Stimulated activated CD8-positive, alpha-beta memory T cell treated with anti-CD3 and anti-CD28 coated beads, Interleukin-2, amount 100 ng/mL, for 48 hours (primary cell): Measurements from ENCODE around the gene MTF1.

Experiments
- DNase-seq, 2 donors: peaks; one replicate each; pipeline ENCODE4 v3.0.0-alpha.2; 2020; ENCODE audit warnings: low read depth in 2 of 2

The MTF1 gene

DNA sequence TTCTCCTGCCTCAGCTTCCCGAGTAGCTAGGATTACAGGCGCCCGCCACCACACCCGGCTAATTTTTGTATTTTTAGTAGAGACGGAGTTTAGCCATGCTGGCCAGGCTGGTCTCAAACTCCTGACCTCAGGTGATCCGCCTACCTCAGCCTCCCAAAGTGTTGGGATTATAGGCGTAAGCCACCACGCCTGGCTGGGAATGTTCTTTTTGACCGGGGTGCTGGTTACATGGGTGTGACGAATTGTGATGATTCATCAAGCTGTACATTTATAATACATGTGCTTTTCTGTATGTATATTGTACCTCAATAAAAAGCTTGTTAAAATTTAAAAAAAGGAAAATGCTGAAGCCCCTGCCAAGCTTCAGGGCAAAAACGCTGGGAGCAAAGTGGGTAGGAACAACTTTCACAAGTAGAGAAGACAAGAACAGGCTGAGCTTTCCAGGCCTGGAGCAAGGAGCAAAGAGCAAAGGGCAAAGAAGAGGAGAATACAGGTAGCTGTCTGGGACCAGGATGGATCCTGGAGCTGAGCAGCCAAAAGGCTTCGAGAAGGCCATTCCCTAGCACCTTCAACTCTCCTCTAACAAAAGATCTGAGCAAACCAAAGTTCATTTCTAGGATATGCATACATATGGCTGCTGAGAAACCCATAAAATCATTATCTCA lies 30.9 kb downstream of the MTF1 start:
- no peak for DNase-seq

- DNase-seq, result no peak
Observed at GRCh38 chr1:37825506-37825905, 33.9 kb downstream of the MTF1 start.

DNA sequence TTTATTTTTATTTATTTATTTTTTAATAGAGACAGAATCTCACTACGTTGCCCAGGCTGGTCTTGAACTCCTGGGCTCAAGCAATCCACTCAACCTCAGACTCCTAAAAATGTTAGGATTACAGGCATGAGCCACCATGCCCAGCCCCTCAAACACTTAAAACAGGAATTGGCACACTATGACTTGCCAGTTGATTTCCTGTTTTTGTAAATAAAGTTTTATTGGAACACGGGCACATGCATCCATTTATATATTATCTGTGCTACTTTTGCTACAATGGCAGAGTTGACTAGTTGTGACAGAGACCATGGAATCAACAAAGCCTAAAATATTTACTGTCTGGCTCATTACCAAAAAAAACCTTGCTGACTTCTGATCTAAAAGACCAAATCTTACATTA lies 35.4 kb downstream of the MTF1 start:
- no peak for DNase-seq

GRCh38 chr1:37822906-37823815 lies 36.2 kb downstream of the MTF1 start:
- no peak for DNase-seq

DNA sequence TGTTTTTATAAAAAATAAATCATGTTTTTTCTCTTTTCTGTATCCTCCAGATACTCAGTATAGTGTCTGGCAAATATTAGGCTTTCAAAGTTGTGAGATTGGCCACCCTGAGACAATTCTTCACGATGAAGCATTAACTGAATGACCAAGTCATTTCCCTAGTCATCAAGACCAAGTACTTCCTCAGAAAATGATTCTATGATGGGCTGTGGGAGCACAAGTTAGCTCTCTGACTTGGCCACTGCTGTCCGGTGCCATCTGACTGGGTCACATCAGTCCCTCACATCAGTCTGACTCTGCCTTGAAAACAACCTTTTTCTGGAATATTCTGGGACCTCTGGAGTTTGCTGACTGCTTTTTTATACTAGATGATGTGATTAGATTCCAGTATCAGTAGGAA lies 37.9 kb downstream of the MTF1 start:
- no peak for DNase-seq

DNA sequence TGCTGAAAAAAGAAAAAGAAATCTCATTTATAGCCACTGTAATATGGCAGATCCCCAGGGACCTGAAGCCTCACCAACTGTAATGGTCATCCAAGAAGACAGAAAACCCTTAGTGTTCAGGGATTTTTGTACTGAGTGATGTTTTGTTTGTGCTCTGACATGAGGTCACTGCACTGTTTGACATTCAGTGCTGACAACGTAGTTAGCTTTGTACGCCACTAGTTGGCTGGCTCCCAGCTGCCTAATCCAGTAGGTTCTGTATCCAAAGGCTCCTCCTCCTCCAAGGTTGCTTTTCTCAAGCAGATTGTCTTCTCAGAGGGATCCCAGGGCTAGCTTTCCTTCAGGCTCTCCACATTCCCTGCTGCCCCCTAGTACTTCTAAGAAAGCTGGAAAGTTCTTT lies 41.9 kb downstream of the MTF1 start:
- no peak for DNase-seq

DNA sequence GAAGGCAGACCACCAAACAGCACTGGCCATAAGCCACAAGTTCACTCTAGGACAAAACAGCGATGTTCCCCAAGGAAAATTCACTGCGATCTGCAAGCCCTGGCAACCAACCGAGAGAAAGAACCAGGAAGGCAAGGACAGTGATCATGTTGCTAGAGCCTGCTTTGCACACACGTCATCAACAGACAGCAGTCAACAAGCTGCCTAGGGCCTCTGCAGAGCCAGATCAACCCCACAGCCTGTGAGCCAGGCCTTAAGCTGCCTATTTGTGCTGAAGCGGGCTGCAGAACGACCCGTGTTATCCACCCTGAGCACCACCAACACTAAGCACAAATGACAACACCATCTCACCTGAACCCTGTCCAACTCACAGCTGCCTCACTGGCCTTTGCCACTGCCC lies 45.1 kb downstream of the MTF1 start:
- DNase-seq, result no peak

- no peak for DNase-seq
Observed at GRCh38 chr1:37813529-37814145, 45.8 kb downstream of the MTF1 start.

GRCh38 chr1:37811027-37811655 lies 48.3 kb downstream of the MTF1 start:
- DNase-seq, result peak in 1 of 2 donors; percentile 48

- no peak for DNase-seq
Observed at GRCh38 chr1:37809942-37810341, 49.5 kb downstream of the MTF1 start.

- DNase-seq, result peak; percentile 26 to 30
Observed at GRCh38 chr1:37808369-37809319, 50.7 kb downstream of the MTF1 start.

DNA sequence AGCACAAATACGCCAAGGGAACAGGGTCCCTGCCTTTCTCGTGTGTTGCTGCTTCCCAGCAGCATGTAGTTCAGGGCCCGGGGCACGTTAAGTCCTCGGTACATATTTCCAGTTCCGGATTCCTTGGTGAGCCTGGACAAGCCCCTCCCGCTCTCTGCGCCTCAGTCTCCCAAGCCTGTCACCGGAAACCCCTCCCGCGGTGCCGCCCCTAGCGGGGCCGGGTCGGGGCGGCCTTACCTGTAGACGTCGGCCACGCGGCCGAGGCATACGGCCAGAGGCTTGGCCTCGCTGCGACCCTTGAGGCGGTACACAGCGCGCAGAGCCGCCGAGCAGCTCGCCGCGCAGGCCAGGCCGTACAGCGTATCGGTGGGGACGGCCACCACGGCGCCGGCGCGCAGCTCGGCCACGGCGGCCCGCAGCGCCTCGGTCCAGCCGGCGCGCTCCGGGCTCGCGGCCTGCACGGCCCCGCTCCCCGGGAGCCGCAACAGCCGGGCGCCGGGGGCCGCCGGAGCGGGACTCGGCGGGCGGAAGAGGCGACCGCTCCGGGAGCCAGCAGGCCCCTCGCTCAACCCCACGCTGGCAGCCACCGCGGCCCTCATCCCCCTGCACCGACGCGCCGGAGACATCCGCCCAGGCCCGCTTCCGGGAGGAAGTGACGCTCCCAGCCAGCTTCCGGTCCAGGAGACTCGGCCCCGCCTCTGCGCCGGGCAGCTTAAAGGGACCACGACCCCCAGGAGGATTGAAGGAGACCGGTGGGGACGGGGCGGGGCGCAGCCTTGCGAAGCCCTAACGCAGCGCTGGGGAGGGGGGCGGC lies 51.6 kb downstream of the MTF1 start, which contains the start of the genes C1orf122 and YRDC:
Gene C1orf122, plus strand, starts transcription at position 236 of the 814 bp plus-strand sequence. CDS start 615 bp downstream, outside the sequence.
Gene YRDC, minus strand, starts transcription at position 654 of the 814 bp plus-strand sequence. Its CDS starts 28 bp downstream, at position 626.
- DNase-seq, result peak; percentile 89 to 92

GRCh38 chr1:37807220-37807554 lies 52.2 kb downstream of the MTF1 start:
- no peak for DNase-seq

- DNase-seq, result no peak
Observed at GRCh38 chr1:37802439-37802838, 57.0 kb downstream of the MTF1 start.

DNA sequence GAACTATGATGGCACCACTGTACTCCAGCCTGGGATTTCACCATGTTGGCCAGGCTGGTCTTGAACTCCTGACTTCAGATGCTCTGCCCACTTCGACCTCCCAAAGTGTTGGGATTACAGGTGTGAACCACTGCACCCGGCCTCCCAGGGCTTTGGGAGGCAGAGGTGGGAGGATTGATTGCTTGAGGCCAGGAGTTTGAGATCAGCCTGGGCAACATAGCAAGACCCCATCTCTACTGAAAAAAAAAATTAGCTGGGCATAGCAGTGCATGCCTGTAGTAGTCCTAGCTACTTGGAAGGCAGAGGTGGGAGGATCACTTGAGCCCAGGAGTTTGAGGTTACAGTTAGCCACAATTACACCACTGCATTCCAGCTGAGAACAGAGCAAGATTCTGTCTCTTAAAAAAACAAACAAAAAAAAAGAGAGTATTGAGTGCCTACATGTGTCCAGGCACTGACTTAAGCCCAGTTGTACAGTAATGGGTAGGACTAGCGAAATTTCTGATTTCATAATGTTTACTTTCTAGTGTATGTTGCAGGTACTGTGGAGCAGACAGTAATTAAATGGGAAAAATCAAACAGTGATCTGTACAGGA lies 61.5 kb downstream of the MTF1 start:
- DNase-seq, result no peak

- peak; percentile 25 to 41 for DNase-seq
Observed at GRCh38 chr1:37795340-37796125, 63.9 kb downstream of the MTF1 start.

DNA sequence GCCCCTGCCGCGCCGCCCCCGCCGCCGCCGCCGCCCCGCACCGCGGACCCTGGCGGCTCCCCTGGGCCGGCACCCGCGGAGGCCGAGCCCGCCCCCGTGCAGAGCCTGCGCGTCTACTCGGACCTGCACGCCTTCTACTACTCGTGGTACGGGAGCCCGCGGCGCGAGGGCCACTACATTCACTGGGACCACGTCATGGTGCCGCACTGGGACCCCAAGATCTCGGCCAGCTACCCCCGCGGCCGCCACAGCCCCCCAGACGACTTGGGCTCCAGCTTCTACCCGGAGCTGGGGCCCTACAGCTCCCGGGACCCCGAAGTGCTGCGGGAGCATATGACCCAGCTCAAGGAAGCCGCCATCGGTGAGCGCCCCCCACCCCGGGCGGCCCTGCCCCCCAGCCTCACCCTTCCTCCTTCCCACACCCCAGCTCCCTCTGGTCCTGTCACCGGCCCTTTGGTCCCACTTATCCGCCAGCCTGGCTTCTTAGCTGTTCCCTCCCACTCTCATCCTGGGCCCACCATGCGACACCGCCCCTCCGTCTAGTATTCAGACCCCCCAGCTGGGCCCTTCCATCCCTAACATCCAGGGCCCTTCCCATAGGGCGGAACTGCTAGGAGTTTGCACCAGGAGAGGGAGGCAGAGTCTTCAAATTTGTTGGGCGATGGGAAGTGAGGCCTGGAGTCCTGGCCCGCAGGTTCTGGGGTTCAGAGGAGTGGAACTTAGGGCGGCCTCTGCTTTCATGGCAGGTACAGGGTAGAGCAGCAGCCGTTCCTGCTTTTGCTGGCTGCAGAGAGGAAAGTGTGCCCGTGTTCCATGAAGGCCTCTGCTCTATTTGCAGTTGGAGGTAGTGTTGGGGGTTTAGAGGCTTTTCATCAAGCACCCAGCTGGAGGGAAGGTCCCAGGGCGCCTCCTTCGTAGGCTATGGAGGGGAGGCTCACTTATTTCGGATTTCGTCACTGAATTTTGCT lies 64.7 kb downstream of the MTF1 start:
- DNase-seq, result no peak
